Fibroblast of skin of scalp (primary cell): ENCODE data around the gene ATP10A.

Experiments
- DNase-seq: peaks from one replicate; pipeline ENCODE4 v3.0.0-alpha.2; 2013

ATP10A gene

DNA sequence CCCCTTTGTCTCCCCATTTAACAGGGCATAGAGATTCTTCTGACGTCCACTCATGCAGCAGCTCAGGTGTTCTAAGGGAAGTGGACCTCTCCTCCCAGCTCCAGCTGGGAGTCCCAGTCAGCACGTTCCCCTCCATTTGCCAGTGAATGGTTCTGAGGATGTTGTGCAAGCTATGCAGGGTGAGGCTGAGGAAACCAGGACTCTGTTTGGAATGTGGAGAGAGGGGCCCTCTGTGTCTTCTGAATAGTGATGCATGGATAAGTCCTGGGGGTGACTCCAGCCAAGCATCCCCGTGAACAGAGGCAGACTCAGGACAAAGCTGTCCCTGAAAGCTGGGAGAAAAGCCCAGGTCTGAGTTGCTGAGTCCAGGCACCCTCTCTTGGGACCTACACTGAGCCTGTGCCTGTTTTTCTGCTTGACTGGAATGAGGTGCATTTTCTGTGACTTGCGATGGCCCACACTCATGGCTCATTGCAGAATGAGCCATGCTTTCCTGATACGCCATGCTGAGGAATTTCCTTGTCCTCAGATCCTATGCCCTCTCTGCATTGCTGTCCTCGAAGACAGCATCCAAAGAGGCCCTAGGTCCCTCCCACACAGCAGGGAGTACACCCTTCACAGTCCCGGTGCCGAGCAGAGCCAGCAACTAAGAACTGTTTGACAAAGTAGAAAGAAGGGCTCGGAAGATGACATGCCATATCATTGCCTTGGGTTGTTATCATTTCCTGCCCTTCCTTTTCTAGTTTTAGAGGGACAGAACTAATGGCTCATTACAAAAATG is 185.2 kb downstream of the ATP10A start:
- DNase-seq: no peak

GRCh38 chr15:25676070-25676469 is 187.1 kb downstream of the ATP10A start:
- no peak for DNase-seq

GRCh38 chr15:25675396-25675795 is 187.7 kb downstream of the ATP10A start:
- no peak for DNase-seq

DNA sequence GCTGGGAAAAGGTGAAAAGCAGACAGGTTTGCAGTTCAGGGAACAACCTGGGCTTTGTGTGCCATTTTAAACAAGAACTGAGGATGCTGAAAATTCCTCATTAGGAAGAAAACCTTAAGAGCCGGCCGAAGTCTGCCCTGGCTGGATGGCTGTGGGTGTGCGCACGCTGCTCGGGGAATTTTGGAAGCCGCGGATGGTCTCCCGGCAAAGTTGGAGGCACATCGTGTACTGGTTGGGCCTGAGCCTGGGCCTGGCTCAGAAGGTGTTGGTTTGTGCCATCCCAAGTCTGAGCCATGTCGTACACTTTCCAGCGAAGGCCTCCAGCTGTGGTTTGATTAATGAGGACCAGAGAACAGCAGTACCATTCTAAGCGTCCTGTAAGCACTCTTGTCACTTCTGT is 188.2 kb downstream of the ATP10A start:
- DNase-seq: no peak

DNA sequence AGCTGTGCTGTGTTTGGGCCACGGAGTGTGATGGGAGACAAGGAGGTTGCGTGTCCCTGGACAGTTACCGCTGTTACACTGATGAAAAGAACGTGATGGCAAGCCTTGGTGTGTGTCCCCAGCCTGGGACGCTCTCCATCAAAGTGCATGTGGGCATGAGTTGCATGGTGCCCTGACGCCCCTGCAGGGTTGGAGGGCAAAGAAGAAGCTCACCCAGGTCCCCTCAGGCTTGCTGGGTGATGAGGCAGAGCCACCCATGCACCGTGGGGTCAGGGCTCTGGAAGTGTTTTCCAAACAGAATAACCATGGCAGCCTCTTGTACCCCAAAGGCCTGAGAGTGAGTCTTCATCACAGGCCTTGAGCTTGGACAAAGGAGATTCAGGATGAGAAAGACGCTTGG is 189.2 kb downstream of the ATP10A start:
- no peak for DNase-seq

DNA sequence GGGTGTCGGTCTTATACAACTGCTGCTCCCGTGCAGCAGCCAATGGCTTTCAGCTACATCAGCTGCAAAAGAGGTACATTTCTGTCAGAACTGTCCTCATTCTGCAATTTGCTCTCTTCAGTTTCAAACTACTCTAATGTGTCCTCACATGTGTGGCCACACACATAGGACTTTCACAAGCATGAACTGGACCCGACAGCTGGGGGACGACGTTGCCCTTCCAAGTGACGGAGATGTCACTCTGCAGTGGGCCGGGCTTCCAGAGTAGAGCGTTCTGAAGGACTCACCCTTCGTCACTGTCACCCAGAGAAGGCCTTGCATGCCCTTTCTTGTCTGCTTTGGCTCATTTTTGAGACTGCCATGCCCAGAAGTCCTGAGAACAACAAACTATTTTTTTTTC is 189.8 kb downstream of the ATP10A start:
- DNase-seq: no peak

- DNase-seq: no peak
Measured at GRCh38 chr15:25671132-25671531, 192.0 kb downstream of the ATP10A start.

- DNase-seq: no peak
Measured at GRCh38 chr15:25670621-25671020, 192.5 kb downstream of the ATP10A start.

DNA sequence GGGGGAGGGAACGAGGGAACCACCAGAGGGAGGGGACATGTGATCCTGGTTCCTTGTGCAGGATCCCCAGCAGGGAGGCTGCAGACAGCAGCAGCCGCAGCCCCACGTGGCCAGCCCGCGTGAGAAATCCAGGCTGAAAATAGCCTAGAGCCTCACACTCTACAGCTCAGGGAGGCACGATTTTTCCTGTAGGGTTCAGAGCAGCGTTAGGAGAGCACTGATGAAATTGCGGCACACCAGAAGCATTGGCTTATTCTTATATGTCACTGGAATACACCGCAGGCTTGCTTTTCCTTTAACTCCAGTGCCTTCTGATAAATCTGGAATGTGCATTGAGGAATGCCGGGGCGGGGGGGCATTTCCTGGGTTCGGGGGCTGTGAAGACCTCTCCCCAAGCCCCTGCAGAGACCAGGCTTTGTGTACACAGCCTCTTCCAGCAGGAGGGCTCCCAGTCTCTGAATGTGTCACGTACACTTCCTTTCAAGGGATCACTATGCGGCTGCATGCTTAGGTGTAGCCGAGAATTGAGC is 193.0 kb downstream of the ATP10A start:
- peak; percentile 91 for DNase-seq

DNA sequence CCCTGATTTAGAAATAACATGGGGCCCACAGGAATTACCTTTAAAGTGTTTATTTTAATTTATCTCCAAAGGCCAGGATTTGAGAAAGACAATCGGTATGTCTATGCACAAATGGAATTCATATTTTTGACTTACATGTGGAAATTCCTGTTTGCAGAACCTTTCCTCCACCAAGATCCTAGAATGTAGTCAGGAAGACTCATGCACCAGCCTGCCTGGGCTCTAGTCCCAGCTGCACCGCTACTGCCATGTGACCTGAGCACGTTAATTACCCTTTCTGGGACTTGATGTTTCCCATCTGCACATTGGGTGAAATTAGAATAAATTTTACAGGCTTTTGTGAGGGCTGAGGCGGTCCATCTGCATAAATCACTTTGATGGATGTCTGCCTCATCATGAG is 194.2 kb downstream of the ATP10A start:
- DNase-seq: peak; percentile 14

DNA sequence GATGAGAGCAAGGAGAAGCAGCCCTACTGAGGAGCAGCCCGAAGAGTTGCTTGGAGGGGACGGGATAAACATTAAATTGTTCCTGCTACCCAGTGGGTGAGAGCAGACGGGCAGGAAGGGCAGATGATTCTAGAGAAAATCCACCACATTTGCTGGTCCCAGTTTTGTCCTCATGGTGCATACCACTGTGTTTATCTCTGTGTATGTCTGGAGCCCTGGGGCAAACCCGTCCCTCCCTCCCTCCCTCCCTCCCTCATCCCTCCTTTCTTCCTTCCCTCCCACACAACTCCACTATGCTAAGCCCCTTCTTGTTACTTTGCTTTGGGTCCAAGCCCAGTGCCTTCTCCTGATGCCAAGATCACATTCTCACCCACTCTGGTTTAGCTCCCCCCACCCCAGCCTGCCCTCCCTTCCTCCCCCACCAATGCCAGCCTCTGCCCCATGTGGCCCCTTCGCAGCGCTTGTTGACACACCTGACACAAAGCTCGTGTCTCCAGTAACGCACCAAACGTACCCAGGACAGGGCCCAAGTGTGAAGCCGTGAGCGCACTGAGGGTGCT is 194.8 kb downstream of the ATP10A start:
- no peak for DNase-seq

GRCh38 chr15:25667829-25668228 is 195.3 kb downstream of the ATP10A start:
- no peak for DNase-seq

- DNase-seq: no peak
Measured at GRCh38 chr15:25665913-25666312, 197.2 kb downstream of the ATP10A start.

- DNase-seq: peak; percentile 21
Measured at GRCh38 chr15:25664761-25665160, 198.4 kb downstream of the ATP10A start.

- no peak for DNase-seq
Measured at GRCh38 chr15:25663515-25663914, 199.6 kb downstream of the ATP10A start.

DNA sequence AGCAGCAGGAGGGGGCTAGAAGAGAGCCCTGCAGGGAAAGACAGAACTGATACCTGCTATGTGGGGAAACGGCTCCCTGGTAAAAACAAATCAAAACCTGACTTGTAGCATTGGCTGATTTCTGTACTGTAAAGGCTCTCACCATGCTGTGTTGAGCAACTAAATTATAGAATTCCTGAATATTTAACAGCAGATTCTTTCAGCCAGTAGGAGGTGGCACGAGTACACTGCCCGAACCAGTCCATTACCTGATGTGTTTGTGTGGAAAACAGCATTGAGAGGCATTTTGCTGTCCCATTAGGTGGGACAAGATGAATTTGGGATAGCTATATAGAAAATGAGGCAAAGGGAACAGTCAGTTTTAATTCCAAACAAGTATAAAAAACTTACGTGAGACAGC is 201.2 kb downstream of the ATP10A start:
- no peak for DNase-seq

DNA sequence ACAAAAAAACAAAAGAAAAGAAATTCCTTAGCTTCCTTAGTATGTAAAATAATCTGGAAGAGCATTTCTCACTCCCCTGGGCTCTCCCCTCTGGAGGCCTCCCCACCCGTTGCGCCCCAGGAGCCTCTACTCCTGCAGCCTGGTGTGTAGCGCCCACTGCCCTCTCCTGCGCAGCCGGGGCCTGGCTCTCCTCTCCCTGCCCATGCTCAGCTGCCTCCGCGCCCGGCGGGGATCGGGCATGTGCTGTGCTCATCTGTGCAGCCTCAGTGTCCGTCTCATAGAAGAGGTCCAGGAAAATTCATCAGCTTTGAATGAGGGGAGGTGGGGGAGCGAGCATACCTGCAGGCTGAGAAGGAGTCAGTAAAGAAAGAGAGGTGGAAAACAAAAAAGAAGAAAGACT is 203.9 kb downstream of the ATP10A start:
- no peak for DNase-seq

DNA sequence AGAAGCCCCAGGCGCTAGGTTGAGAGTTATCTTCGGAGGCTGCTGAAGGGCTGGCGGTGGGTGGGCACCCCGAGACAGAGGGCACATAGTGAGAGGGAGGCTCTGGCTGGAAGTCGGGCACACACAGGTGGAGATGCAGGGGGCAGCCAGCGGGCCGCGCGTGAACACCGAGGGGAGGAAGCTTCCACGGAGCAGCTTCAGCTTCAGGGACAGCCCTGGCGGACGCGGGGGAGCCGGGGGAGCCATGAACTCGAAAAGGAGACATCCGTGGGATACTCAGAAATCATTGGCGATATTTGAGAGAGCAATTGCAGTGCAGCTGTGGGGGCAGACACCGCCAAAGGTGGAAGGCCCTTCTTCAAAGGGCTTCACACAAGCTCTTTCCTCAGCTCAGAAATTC is 204.6 kb downstream of the ATP10A start:
- no peak for DNase-seq

DNA sequence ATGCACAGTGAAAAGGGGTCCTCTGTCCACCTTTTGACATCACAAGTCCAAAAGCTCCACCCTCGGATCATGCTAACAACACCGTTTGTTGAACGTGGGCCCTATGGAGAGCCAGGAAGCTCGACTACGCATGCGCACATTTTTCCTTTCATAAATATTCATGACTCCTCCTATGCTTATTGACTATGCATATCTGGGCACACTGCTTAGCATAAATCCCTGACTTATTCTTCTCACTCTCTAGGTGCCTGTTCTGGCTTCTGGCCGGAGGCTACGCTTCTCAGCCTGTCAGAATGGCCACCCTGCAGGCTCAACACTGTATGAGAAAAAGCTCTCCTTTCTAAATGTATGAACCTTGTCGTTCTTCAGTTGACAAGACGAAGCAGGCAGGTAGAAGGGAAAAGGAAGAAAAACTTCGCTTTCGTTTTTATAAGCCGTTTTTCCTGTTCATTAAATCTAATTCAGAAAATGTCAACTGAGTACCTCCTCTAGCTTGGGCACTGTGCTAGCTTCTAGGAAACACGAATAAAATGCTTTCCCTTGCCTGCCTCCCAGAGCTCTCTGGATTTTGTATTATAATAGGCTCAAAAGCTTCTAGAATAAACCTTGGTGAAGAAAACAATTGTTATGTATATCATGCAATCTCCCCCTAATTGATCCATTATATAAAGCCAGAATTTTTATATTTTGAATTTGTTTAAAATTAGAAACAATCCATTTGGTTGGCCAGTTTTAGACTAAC is 207.7 kb downstream of the ATP10A start:
- no peak for DNase-seq

- DNase-seq: no peak
Measured at GRCh38 chr15:25653371-25653770, 209.8 kb downstream of the ATP10A start.

- no peak for DNase-seq
Measured at GRCh38 chr15:25652704-25653103, 210.4 kb downstream of the ATP10A start.

- no peak for DNase-seq
Measured at GRCh38 chr15:25649390-25649789, 213.7 kb downstream of the ATP10A start.

DNA sequence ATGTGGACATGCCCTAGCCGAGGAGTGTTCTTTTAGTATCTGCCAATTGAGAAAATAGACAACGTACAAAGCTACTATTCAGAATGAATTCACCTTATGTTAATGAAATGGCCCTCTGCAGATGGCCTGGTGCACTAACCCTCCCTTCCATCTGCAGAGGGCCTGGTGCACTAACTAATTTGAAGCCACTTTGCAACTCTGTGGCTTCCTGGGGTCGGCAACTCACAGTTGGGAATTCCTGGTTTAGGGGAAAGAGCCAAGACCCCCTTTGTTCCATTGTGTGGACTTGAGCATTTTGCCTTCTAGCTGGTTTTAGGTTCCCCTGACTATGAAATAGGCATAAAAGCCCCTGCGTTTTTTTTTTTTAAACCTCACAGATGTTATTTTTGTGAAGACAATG is 220.0 kb downstream of the ATP10A start:
- no peak for DNase-seq

DNA sequence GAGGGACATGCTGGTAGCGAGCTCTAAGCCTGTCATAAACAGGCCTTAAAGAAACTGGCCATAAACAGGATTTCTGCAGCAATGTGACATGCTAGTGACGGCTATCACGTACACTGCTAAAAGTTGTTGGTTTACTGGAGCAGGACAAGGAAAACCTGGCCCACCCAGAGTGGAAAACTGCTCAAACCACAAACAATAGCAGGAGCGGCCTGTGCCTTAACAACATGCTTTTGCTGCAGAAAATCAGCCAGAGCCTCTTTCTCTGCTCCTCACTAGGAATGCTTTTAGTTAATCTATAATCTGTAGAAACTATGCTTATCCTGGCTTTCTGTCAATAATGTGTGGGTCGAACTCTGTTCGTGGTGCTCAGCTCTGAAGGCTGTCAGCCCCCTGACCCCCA is 221.4 kb downstream of the ATP10A start:
- no peak for DNase-seq
